HCT116 (cell line): ENCODE measurements around the gene TSHZ1. TPM values are rescaled to one million over a fixed set of nuclear protein-coding genes. Genes with fewer than 3 reads are reported as not detected.
A peak's percentile ranks its signal among the peaks of the same experiment; 100 is the strongest.

Experiments used
- ATAC-seq: fragments of 200-7000 bp; cut with Tn5 transposase; 2 replicates; pipeline ENCODE4 v1.9.1; 2020; ENCODE audit warnings: mild to moderate bottlenecking, moderate library complexity
- BruUV-seq: library from RNA; stranded (reverse); fragments of 400-500 nt; replicated peaks from 2 replicates; lab custom pipeline; 2021; lab: Mats Ljungman, UMichigan
- CTCF ChIA-PET: fragments of 300-600 bp; sonication (Branson Sonifier 250); formaldehyde crosslinking; loops from one replicate; lab custom pipeline; 2021; ENCODE audit warnings: antibody characterized with exemption; lab: Charles Lee
- POLR2A ChIA-PET: fragments of 300-600, 350-600 bp; sonication (Branson Sonifier 250); formaldehyde crosslinking; loops from one replicate; lab custom pipeline; 2021; ENCODE audit warnings: antibody characterized with exemption; lab: Charles Lee
- RAD21 ChIA-PET, 2 experiments: fragments of 300-600 bp; sonication (Branson Sonifier 250); formaldehyde crosslinking; loops; one replicate each; lab custom pipeline; 2023; ENCODE audit warnings: low total read pairs in 2 of 2; ENCODE audit not compliant: uncharacterized antibody in 2 of 2, unreplicated experiment in 2 of 2, low non-redundant PET in 1 of 2; lab: Charles Lee
- DNase-seq: peaks from one replicate; pipeline ENCODE4 v3.0.0-alpha.2; 2010; ENCODE audit warnings: low read depth, low spot score
- H2AFZ ChIP-seq: fragments of 200-600 bp; shearing (Covaris generic), sonication (generic); 2 replicates; pipeline ENCODE4 v1.6.1; 2017; ENCODE audit warnings: low read depth, mixed run types, mixed read lengths, antibody characterized with exemption, low read length; ENCODE audit not compliant: poor library complexity, severe bottlenecking
- H3K27ac ChIP-seq: 2 replicates; pipeline ENCODE4 v1.5.1; 2012; ENCODE audit warnings: low read depth, low read length
- H3K27me3 ChIP-seq: fragments of 200-600 bp; sonication (generic); 2 replicates; pipeline ENCODE4 v1.6.1; 2016; ENCODE audit warnings: mixed run types, low read length, mixed read lengths; ENCODE audit not compliant: insufficient read depth
- H3K36me3 ChIP-seq, 2 experiments: fragments of 200-500 bp in 1 of 2; fragments of 200-600 bp in 1 of 2; sonication (Bioruptor generic) in 1 of 2; sonication (generic) in 1 of 2; 2 replicates each; pipeline versions ENCODE4 v1.5.1 to v1.6.1; 2014 to 2016; ENCODE audit warnings: low read length in 2 of 2, inconsistent platforms in 1 of 2, mixed read lengths in 1 of 2, mixed run types in 1 of 2; ENCODE audit not compliant: insufficient read depth in 2 of 2, control insufficient read depth in 1 of 2
- H3K4me1 ChIP-seq, 2 experiments: fragments of 200-600 bp in 1 of 2; sonication (generic) in 1 of 2; 2 replicates each; pipeline versions ENCODE4 v1.5.1 to v1.6.1; 2012 to 2017; ENCODE audit warnings: low read length in 2 of 2, inconsistent platforms in 1 of 2, mild to moderate bottlenecking in 1 of 2, mixed read lengths in 1 of 2, mixed run types in 1 of 2, moderate library complexity in 1 of 2; ENCODE audit not compliant: insufficient read depth in 2 of 2, control insufficient read depth in 1 of 2
- H3K4me2 ChIP-seq: fragments of 200-600 bp; sonication (generic); 2 replicates; pipeline ENCODE4 v1.6.1; 2017; ENCODE audit warnings: mixed run types, low read length, mixed read lengths
- H3K4me3 ChIP-seq, 2 experiments: fragments of 200-600 bp in 1 of 2; sonication (generic) in 1 of 2; replicated peaks in 1 of 2; 2 replicates each; pipeline ENCODE4 v1.5.1; 2011 to 2016; ENCODE audit warnings: low read length in 2 of 2, control low read depth in 1 of 2, low read depth in 1 of 2, mild to moderate bottlenecking in 1 of 2, mixed read lengths in 1 of 2, mixed run types in 1 of 2
- H3K79me2 ChIP-seq: fragments of 200-600 bp; sonication (generic); 2 replicates; pipeline ENCODE4 v1.6.1; 2017; ENCODE audit warnings: mild to moderate bottlenecking, mixed run types, low read length, moderate library complexity, mixed read lengths; ENCODE audit not compliant: insufficient read depth
- H3K9ac ChIP-seq: fragments of 200-600 bp; sonication (generic); 2 replicates; pipeline ENCODE4 v1.6.1; 2016; ENCODE audit warnings: low read length, mixed read lengths
- H3K9me2 ChIP-seq: fragments of 200-600 bp; sonication (generic), shearing (Covaris generic); 2 replicates; pipeline ENCODE4 v1.6.1; 2017; ENCODE audit warnings: mixed run types, mild to moderate bottlenecking, moderate library complexity; ENCODE audit not compliant: insufficient read depth
- H3K9me3 ChIP-seq, 2 experiments: fragments of 200-500 bp in 1 of 2; fragments of 200-600 bp in 1 of 2; sonication (Bioruptor generic) in 1 of 2; sonication (generic) in 1 of 2; 2 replicates each; pipeline ENCODE4 v1.6.1; 2014 to 2017; ENCODE audit warnings: low read length in 2 of 2, mixed read lengths in 2 of 2, inconsistent platforms in 1 of 2, low read depth in 1 of 2, mild to moderate bottlenecking in 1 of 2, mixed run types in 1 of 2, moderate library complexity in 1 of 2; ENCODE audit not compliant: control insufficient read depth in 1 of 2, insufficient read depth in 1 of 2
- H4K20me1 ChIP-seq: fragments of 200-600 bp; sonication (generic), shearing (Covaris generic); 2 replicates; pipeline ENCODE4 v1.6.1; 2017; ENCODE audit warnings: mixed run types, mild to moderate bottlenecking, moderate library complexity; ENCODE audit not compliant: insufficient read depth
- POLR2AphosphoS5 ChIP-seq: IDR thresholded peaks from 2 replicates; pipeline ENCODE4 v1.6.1; 2011; ENCODE audit warnings: mild to moderate bottlenecking, low read depth, low read length, moderate library complexity
- TCF7L2 ChIP-seq: IDR thresholded peaks from 2 replicates; pipeline ENCODE4 v1.7.0; 2011; ENCODE audit warnings: borderline replicate concordance, inconsistent platforms; ENCODE audit not compliant: insufficient read depth, insufficient read length; ENCODE audit errors: extremely low read depth
- YY1 ChIP-seq: IDR thresholded peaks from 2 replicates; pipeline ENCODE4 v1.6.1; 2011; ENCODE audit warnings: low read length, low read depth, moderate library complexity, mild to moderate bottlenecking; ENCODE audit not compliant: insufficient replicate concordance; ENCODE audit errors: extremely low read depth
- ZFX ChIP-seq: fragments of 450-650 bp; IDR thresholded peaks from 2 replicates; pipeline ENCODE4 v1.6.1; 2017
- intact Hi-C: fragments of 100-400 bp; cut with micrococcal nuclease; formaldehyde crosslinking; loops from 2 replicates; pipeline ENCODE4 v1.10.0; 2022
- total RNA-seq: library from RNA; stranded (reverse); gene quantifications from one replicate; pipeline ENCODE4 v1.2.1, GENCODE V29; 2021; ENCODE audit not compliant: unreplicated experiment
- TF ChIP-seq, protein P1 (sequence below): IDR thresholded peaks from 2 replicates; pipeline ENCODE4 v1.6.1; 2011; ENCODE audit warnings: mild to moderate bottlenecking, low read length, moderate library complexity; ENCODE audit not compliant: insufficient replicate concordance; ENCODE audit errors: extremely low read depth
- TF ChIP-seq, protein P2 (sequence below): IDR thresholded peaks from 2 replicates; pipeline ENCODE4 v1.6.1; 2012

Gene TSHZ1
- total RNA-seq, 1 experiment from 2014 or later = 5.7 TPM

DNA sequence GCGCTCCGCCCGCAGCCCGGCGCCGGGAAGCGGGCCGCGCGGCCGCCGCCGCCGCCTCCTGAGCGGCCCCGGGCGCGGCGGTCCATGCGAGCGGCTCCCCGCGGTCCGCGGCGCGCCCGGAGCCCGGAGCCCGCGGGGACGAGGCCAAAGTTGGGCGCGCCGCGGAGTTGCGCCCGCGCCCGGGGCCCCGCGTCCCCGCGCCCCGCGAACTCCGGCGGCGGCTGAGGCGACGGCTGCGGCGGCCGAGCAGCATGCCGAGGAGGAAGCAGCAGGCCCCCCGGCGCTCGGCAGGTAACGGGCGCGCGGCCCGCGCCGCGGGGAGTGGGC, 992 bp downstream of the TSHZ1 start:
- intact Hi-C loops = loop anchor here (5.0 kb wide), 1 partner anchor 196 kb away; no protein-coding TSS in a partner anchor
- TF ChIP-seq, protein P1, sequence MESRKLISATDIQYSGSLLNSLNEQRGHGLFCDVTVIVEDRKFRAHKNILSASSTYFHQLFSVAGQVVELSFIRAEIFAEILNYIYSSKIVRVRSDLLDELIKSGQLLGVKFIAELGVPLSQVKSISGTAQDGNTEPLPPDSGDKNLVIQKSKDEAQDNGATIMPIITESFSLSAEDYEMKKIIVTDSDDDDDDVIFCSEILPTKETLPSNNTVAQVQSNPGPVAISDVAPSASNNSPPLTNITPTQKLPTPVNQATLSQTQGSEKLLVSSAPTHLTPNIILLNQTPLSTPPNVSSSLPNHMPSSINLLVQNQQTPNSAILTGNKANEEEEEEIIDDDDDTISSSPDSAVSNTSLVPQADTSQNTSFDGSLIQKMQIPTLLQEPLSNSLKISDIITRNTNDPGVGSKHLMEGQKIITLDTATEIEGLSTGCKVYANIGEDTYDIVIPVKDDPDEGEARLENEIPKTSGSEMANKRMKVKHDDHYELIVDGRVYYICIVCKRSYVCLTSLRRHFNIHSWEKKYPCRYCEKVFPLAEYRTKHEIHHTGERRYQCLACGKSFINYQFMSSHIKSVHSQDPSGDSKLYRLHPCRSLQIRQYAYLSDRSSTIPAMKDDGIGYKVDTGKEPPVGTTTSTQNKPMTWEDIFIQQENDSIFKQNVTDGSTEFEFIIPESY = no peak
- peak; percentile 74; the same call in 1 of the 2 replicates for TF ChIP-seq ZFX
- ChIA-PET RAD21 (no interaction called here), POLR2A (no interaction called here), CTCF (no interaction called here)
- ATAC-seq (no peak), DNase-seq (no peak)
- peak overlapping the region; percentile 49 to 62 for H3K4me3 ChIP-seq
- no peaks in the 10 kb centered on the region for H3K36me3 ChIP-seq
- H4K20me1 ChIP-seq = no peaks in the 10 kb centered on the region
- peaks cover 18% of the 10 kb centered on the region for H3K79me2 ChIP-seq
- BruUV-seq = no TSS peak
- peaks cover 23 to 38% of the 10 kb centered on the region in 2 experiments for H3K4me1 ChIP-seq
- no peaks in the 10 kb centered on the region for H3K27me3 ChIP-seq
- H3K4me2 ChIP-seq = peak overlapping the region; percentile 80
- H2AFZ ChIP-seq = no peak overlapping the region
- H3K9me2 ChIP-seq = no peaks in the 10 kb centered on the region
- H3K9ac ChIP-seq = peak overlapping the region; percentile 61
- peak overlapping the region; percentile 96; the same call in 1 of the 2 replicates for H3K27ac ChIP-seq
- no peaks in the 10 kb centered on the region for H3K9me3 ChIP-seq

DNA sequence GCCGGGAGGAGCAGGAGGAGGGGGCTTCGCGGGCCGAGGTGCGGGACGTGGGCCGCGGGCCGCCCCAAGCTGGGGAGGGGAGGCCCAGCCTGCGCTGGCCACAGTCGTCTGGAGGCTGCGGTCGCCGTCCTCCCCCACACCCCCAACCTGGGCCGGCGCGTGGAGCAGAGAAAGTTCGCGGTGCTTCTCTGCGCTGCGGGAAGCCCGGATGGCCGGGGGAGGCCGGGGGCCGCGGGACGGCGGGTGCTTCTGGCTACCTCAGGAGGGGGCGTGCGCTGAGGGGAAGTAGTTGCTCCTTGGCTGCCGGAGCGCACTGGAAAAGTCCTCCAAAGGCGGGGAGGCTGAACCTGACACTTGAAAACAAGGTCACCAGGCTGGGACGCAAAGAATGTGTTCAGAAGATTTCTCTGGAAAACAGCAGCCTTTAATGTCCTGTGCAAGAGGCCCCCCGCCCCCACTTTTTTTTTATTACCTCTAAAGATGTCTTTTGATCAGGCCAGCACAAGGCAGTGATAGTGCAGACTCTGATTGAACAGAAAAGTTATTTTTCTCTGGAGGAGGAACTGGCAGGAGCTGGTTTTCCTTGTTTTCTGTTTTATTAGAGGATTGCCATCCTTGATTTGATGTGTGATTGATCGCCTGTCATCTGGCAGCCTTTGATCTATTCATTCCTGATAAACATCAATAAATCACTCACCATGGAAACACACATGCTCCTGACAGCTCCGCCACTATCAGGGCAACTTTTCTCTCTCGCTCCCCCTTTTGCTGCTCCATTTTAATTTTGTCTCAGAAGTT, 1.6 kb downstream of the TSHZ1 start:
- Histone ChIP-seq H3K9ac (peak overlapping the region; percentile 61), H3K27ac (peak overlapping the region; percentile 96), H2AFZ (no peak overlapping the region), H3K9me2 (no peaks in the 10 kb centered on the region), H4K20me1 (no peaks in the 10 kb centered on the region), H3K79me2 (peaks cover 13% of the 10 kb centered on the region), H3K4me1 (peaks cover 18 to 37% of the 10 kb centered on the region in 2 experiments), H3K27me3 (no peaks in the 10 kb centered on the region), H3K36me3 (no peaks in the 10 kb centered on the region), H3K4me2 (peak overlapping the region; percentile 80), H3K4me3 (peak overlapping the region; percentile 49 to 62), H3K9me3 (no peaks in the 10 kb centered on the region)
- ATAC-seq (no peak), DNase-seq (no peak)
- BruUV-seq = no TSS peak
- ChIA-PET POLR2A (no interaction called here), RAD21 (no interaction called here), CTCF (no interaction called here)
- intact Hi-C loops = loop anchor here (5.0 kb wide), 1 partner anchor 195 kb away; no protein-coding TSS in a partner anchor
- TF ChIP-seq ZFX = peak; percentile 54; the same call in 1 of the 2 replicates
- peak; percentile 93 for TF ChIP-seq TCF7L2
- TF ChIP-seq YY1 = no peak
- TF ChIP-seq POLR2AphosphoS5 = no peak
- TF ChIP-seq, protein P2, sequence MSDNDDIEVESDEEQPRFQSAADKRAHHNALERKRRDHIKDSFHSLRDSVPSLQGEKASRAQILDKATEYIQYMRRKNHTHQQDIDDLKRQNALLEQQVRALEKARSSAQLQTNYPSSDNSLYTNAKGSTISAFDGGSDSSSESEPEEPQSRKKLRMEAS = no peak
- TF ChIP-seq, protein P1 = no peak
